Cerebellar nuclear complex (tissue), 1 donor: ENCODE data around the gene DDR2.
"Not testable (repeated sequence)": the region's sequence is repeated elsewhere in the genome, so short reads cannot be mapped to it uniquely, and the experiment has no call there.

ENCODE experiments used
- DNase-seq, 2 experiments: peaks; one replicate each; lab custom pipeline; 2025; lab: John Stamatoyannopoulos, UW

DDR2 gene

DNA sequence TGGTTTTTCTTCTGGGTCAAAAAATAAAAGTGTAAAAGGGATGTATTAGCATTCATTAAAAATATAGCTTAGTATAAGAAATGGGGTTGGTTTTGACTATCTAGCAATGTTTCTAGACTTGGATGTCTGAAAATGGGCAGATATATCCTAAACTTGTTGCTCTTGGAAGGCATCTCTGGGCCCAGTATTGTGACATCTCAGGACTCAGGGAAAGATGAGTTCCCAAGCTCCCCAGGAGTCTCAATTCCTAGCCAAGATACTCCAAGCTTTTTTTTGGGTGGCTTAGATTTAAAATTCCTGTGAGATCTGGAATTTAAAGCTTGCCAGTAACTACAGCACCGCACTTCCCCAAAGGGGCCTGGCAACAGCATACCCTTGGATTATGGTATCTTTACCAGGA lies 146.8 kb downstream of the DDR2 start:
- DNase-seq = no peak

DNA sequence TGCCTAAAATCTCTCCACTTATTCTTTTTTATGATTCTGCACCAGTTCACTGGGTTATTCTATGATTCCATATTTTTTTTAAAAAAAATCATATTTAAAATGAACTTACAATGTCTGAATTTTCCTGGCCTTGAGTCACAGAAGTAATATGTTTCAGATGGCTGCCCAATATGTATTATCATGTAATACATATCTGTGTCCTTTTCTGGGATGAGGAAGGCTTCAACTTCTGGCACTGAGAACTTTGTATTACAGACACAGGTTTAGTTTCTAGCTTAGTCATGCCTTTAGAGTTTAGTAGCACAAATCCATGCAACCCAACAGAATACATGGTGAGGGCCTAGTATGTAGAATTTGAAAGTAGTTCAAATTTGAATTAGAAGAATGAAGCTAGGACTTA lies 150.4 kb downstream of the DDR2 start:
- no peak for DNase-seq

DNA sequence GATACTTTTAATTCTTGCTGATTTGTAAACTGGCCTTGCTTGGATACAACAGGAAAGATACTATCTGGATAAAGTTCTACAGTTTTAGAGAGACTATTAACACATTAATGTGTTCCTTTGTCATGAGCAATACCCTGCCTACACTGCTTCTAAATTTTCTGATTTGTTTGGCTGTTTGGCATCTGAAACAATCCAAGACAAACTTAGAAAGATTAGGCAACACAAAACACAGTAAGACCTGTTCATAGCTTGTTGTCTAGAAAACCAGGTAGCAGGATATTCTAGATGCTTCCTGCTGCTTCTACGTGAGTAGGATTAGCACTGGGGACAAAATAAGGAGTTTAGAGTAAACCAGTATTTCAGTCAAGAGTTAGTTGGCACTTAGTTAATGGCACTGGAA lies 152.7 kb downstream of the DDR2 start:
- not testable (repeated sequence) for DNase-seq

DNA sequence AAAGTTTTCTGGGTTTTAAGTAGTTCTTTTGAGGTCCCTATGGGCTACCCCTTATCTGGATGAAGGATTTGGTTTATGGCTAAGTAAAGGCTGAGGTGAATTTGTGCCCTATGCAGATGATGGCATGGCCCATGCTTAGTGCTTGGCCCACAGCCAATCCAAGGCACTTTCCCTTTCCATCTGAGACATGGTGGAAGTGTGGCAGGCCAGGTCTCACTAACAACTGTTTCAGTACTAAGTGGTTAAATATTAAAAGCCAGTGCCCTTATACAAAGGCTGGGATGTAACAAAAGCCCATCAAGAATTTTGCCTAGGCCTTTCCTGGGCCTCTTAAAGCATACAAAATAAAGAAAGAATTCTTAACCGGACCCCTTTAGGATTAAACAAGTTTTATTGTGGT lies 156.5 kb downstream of the DDR2 start:
- not testable (repeated sequence) for DNase-seq

DNA sequence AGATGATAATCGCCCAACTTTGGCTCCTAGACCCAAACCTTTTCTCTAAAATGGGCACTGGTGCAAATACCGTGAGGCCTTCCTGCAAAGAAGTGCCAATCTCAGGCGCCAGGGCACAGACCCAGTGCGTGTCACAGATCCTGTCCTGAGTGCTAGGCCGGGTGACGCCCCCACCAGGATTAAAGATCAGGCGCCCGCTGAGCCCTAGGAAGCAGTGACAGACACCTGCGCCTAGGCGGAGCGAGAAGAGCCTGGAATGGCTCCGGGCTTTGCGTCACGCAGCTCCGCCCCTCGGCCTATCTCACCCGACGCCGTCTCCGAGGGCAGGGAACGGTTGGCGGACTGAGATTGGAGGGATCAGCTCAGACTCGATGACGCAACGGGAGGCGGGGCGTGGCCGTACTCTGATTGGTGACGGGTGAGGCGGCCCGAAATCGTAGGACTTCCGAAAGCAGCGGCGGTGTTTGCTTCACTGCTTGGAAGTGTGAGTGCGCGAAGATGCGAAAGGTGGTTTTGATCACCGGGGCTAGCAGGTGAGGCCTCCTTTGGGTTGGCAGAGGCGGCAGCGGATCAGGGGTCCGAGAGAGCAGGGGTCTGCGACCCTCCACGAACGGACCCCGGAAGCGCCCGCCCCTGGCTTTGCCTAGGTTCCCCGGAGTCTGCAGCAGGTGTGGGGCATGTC lies 158.2 kb downstream of the DDR2 start, which contains the start of gene HSD17B7:
Gene HSD17B7, plus strand, starts transcription at position 400 of the 682 bp plus-strand sequence. Its CDS starts 99 bp downstream, at position 499.
- DNase-seq = peak in 1 of 2 experiments; percentile 40

DNA sequence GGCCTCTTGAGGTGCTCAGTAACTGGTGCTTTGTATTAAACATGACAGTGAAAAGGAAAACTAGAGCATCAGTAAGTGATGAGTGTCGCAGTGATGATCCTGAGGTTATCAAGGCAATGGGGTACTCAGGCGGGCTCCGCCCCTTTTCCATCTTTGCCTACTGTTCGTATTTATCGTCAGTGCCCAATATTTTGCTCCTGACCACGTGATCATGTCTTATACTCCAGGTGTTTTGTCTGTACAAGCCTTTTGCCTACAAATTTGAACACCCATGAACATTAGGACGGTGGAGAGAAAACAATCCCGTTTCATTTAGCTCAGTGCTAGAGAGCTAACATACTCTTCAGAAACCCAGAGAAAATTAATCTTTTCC lies 158.7 kb downstream of the DDR2 start:
- DNase-seq = not testable (repeated sequence)

DNA sequence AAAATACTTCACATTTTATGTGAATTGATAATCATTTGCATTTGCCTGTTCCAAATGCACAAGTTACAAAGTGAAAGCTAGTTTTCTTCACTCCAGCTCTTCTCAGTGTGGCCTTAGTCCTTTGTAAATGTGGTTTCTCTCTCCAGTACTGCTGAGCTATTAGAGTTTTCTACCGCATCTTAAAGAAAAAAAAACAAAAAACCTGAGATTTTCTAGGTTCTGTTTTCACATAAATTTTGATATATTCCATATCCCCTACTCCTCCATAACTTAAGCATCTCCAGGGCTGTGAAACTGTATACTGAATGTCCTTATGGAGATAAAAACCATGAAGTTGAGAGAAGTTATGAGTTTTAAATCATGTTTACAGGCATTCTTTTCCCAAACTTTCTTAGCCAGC lies 162.0 kb downstream of the DDR2 start:
- DNase-seq = not testable (repeated sequence)

DNA sequence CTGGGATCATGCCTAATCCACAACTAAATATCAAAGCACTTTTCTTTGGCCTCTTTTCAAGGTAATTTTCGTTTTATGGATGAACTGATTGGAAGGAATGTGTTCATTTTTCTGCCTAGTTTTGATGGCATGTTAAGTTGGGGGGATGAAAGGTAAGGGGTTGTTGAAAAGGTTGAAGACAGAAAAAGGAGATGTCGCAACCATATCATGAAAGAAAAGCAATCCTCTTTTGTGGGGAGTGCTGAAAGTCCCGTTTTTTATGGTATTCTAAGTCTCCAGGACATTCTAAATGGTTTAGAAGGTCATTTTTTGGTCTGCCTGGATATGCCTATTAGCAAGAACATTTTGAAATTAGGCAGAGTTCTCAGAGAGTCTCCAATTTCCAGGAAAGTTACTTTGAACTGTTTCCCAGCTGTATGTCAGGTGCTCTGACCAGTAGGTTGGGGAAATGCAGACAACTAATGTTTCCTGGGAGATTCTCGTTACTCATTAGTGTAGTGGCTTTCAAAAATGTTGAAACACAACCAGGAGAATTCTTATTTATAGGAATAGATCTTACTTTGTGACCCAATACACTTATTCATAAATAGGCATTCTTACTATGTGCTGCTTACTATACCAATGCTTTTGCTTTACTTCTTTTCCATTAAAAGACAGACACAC lies 164.5 kb downstream of the DDR2 start:
- not testable (repeated sequence) for DNase-seq

DNA sequence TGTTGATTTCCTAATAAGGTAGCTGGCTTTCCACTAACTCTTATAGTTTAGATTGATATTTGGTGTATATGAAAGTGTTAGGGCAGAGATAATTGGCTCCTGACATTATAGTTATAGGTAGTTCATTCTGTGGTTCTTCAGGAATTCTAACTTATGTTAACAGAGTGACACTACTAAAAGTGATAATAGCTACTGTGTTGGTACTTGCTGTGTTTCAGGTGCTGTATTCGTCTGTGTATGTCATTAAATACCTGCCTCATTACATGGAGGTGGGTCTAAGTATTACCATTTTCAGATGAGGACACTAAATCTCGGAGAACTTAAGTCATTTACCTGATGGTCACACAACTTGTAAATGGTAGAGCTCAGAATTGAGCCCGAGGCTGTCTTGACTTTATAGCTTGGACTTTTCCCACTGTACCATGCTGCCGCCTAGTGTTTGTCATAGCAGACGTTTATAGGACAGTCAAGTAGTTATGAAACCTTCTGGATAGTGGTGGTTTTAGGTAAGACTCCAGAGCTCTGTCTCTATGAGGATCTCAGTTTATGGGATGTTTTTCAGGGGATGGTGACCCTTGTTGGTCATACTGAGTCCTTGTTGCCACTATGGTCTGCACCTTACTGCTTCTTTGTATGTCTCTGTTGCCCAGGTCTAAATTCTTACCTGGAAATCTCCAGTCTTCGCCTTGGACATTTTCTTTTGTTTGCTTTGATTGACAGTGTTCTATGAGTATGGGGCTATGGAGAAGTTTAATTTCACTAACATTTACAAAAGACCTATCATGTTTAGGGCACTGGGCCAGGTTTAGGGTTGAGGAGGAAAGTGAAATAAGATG lies 167.9 kb downstream of the DDR2 start:
- DNase-seq = peak in 1 of 2 experiments; percentile 5

DNA sequence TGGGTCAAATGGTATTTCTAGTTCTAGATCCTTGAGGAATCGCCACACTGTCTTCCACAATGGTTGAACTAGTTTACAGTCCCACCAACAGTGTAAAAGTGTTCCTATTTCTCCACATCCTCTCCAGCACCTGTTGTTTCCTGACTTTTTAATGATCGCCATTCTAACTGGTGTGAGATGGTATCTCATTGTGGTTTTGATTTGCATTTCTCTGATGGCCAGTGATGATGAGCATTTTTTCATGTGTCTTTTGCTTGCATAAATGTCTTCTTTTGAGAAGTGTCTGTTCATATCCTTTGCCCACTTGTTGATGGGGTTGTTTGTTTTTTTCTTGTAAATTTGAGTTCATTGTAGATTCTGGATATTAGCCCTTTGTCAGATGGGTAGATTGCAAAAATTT lies 175.2 kb downstream of the DDR2 start:
- not testable (repeated sequence) for DNase-seq

DNA sequence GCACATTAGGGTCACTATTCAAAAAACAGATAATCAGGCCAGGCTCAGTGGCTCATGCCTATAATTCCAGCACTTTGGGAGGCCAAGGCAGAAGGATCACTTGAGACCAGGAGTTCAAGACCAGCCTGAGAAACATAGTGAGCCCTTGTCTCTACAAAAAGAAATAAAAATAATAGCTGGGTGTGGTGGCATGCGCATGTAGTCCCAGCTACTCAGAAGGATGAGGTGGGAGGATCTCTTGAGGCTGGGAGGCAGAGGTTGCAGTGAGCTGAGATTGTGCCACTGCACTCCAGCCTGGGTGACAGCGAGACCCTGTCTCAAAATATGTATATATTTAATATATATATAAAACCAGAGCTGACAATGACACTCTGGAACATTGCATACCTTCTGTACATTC lies 180.1 kb downstream of the DDR2 start:
- not testable (repeated sequence) for DNase-seq

DNA sequence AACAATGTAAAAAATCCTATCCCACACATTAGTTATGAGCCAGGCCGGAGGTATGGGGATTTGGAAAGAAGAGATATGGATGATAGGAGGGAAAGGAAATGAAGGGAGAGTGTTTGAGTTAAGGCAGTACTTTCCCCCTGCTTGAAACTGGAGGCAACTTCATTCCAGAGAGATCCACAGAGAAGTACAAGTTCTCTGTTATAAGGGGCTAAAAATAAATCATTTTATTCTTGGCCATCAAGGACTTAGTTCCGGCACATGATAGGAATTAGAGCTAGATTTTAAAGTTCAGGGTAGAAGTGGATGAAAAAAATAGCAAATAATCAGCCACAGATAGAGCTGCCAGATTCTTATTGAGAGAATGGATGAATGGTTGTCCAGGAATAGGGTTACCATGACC lies 185.9 kb downstream of the DDR2 start:
- not testable (repeated sequence) for DNase-seq

DNA sequence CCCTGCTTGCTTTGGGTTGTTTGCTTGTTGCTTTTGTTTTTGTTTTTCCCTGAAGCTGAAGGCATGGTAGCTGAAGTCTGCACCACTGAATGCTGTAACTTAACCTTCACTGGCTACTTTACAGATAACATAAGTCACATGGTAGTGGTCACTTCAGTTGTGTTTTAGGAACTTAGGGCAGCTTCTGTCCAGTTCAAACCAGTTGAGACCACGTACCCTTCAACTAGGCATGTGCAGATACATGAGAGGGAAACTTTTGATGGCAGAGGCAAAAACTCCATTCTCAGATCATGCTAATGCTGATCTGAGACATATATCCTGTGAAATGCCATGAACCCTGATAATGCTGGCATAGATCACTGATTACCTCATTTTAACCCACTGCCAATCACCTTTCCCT lies 186.4 kb downstream of the DDR2 start:
- not testable (repeated sequence) for DNase-seq

DNA sequence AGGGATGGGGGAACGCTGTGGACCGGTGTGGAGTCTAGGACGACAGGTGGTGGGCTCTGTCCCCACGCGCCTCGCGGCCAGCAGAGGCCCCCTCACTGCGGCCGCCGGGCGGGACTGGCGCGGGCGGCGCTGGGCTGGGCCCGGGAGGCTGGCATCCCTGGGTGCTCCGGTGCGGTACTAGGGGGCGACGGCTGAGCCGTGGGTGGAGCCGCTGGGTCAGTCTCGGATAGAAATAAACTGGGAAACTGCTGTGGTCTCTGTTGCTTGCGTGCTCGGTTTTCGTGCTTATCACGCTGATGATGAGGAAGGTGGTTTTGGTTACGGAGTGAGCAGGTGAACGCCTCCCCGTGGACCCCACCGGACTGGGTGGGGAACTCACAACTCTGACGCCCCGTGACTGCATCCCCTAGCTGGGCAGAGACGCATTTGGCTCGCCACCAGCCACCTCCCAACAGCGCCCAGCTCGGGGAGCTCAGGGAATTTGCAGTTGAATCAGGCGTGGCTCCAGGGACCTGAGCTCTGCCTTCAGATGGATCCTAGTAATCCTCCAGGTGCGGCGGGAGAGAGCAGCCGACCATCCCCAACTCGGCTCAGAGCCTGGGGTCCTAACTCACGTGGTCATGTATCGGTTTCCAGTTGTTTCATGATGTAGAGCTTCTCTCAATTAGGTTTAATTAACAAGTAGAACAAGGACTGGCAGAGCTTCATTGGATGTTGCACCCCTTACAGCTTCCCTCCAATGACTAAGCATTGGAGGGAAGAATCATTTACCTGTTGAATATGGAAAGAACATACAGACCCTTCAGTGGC lies 190.3 kb downstream of the DDR2 start:
- DNase-seq = no peak

DNA sequence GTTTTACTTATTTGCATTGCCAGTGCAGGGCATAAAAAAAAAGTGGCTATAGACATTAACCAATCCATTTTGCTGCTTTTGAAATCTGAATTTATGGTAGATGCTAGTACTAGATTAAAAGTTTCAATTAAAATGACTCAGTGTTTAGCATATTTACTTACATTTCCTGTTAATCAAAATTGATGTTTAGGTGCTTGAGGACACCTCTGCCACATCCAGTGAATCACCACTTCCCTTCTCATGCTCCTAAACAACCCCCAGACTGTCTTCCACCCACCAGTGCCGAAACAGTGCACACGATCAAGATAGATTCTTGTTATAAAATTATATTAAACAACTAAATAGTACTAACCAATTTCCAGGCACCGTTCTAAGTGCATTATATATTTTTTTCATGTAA lies 191.0 kb downstream of the DDR2 start:
- DNase-seq = no peak

DNA sequence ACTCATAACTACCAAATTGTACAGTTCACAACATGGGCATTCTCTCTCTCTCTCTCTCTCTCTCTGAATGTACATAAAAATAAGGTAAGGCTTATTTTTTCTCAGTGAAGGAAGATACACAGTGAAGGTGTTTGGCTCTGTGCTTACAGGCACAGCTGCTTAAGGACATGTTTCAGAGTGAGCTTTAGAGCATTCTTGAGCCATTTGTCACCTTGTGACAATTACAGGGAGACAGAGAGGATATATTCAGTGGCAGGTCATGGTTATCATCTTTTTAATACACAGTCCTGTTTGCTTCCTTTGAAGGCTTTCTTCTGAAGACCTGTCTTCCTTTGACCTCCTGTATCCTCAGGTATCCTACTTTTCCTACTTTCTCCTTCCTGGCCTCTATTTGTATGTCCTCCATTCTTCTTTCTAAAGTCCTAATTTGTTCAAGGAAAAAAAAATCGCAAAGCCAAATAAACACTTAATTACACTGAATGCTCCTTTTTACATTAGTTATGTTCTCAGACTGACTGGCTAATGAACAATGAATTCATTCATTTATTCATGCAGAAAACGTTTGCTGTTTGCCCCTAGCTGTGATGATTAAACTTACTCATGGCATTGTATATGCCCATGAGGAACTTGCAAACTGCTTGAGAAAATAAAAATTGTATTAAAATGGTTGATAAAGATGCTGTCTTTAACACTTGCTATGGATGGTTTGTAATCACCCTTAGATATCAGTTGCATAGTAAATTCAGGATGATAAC lies 191.7 kb downstream of the DDR2 start:
- no peak for DNase-seq

DNA sequence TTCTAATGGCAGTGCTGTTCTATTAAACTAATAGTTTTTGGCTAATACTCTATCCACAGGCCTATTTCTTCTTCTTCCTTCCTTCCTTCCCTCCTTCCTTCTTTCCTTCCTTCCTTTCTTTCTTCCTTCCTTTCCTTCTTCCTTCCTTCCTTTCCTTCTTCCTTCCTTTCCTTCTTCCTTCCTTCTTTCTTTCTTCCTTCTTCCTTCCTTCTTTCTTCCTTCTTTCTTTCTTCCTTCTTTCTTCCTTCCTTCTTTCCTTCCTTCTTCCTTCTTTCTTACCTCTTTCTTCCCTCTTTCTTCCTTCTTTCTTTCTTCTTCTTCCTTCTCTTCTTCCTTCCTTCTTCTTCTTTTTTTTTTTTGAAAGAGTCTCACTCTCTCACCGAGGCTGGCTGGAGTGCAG lies 197.0 kb downstream of the DDR2 start:
- DNase-seq = no peak

DNA sequence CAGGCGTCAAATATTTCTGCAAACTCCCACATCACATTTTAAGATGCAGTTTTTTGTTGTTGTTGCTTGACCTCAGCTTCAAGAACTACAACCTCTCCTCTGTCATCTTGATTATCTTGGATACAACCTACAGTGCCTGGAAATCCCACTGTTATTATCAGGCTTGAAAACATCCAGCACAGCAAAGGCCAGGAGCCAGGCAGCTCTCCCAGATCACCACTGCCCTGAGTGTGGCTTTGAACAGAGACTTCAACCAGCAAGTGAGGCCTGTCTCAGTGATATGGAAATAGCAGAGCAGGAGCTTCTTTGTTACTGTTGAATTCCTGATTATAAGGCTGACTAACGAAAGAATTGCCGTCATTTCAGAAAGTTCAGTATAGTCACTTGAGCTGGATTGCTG lies 200.2 kb downstream of the DDR2 start:
- DNase-seq = no peak

DNA sequence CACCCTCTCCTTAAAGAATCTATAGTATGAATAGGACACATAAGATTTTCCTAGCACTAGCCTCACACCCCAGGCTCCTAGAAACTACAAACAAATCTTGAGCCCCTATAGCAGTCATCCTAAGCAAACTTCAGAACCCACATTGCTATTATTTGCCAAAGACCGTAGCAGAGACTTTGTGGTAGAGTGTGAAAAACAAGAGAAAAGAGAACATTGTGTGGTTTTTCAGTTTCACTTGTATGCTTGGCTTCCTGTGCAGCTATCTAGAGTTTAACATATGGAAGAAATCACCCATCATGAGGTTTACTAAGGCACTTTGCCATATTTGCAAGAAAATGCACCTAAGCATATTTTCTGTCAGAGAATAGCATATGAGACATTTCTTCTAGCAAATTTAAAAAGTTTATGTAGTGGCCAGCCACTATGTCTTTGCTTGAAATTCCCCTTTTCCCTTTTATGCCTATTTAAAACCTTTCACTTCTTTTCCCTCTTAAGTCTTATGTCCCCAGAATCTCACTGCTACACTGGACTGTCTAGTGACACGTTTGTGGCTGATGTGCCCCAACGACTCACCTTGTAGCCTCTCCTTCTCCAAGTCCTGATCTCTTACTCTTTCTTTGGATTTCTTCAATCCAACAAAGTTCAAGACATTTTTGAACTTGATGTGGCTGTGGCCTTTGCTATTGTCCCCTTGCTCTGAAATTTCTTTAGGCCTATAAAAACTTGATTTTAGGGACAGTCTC lies 203.1 kb downstream of the DDR2 start:
- DNase-seq = no peak
